Effector memory CD8-positive, alpha-beta T cell (primary cell): ENCODE data around the gene TBC1D12.

Experiments used
- ATAC-seq: fragments of 150-1000 bp; cut with Tn5 transposase; replicated peaks from 2 replicates; pipeline ENCODE4 v1.10.0; 2021; ENCODE audit warnings: mild to moderate bottlenecking, moderate library complexity
- DNase-seq, 3 experiments: peaks; one replicate each; pipeline ENCODE4 v3.0.0; 2021
- H3K27ac Mint-ChIP-seq, 2 donors: one replicate each; pipeline ENCODE4 v1.8.0; 2022; ENCODE audit warnings: mild to moderate bottlenecking in 2 of 2, mixed read lengths in 2 of 2, moderate library complexity in 2 of 2
- H3K27me3 Mint-ChIP-seq, 2 donors: one replicate each; pipeline ENCODE4 v1.8.0; 2022; ENCODE audit warnings: mixed read lengths in 2 of 2
- H3K36me3 Mint-ChIP-seq: one replicate; pipeline ENCODE4 v1.8.0; 2022; ENCODE audit warnings: mild to moderate bottlenecking, moderate library complexity, mixed read lengths; ENCODE audit not compliant: insufficient read depth
- H3K4me1 Mint-ChIP-seq, 2 donors: one replicate each; pipeline ENCODE4 v1.8.0; 2022; ENCODE audit warnings: low read depth in 2 of 2, mixed read lengths in 2 of 2
- H3K4me3 Mint-ChIP-seq, 2 donors: one replicate each; pipeline ENCODE4 v1.8.0; 2022; ENCODE audit warnings: mild to moderate bottlenecking in 2 of 2, mixed read lengths in 2 of 2, moderate library complexity in 2 of 2
- H3K9me3 Mint-ChIP-seq, 2 donors: one replicate each; pipeline ENCODE4 v1.8.0; 2022; ENCODE audit warnings: mixed read lengths in 2 of 2

The TBC1D12 gene

DNA sequence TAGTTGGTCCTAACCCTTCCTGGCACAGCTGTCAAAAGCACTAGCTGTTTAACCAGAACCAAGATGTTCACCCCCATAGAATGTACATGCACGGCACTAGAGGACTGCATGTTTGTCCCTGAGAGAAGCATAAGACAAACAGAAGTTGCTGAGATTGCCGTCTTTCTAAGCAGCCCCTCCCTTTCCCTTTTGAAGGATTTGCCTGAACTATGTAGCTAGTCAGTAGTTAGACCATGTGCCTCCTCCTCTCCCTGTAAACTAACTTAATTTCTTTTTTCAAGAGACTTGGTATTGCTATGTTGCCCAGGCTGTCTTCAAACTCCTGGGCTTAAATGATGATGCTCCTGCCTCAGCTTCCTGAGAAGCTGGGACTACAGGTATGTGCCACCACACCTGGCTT, 40.7 kb downstream of the TBC1D12 start:
- Mint-ChIP-seq H3K36me3 (no peaks in the 10 kb centered on the region), H3K9me3 (no peaks in the 10 kb centered on the region), H3K27ac (no peak overlapping the region), H3K27me3 (peaks cover 11 to 22% of the 10 kb centered on the region in 2 donors), H3K4me3 (no peak overlapping the region), H3K4me1 (no peaks in the 10 kb centered on the region)
- ATAC-seq (no peak), DNase-seq (no peak)

DNA sequence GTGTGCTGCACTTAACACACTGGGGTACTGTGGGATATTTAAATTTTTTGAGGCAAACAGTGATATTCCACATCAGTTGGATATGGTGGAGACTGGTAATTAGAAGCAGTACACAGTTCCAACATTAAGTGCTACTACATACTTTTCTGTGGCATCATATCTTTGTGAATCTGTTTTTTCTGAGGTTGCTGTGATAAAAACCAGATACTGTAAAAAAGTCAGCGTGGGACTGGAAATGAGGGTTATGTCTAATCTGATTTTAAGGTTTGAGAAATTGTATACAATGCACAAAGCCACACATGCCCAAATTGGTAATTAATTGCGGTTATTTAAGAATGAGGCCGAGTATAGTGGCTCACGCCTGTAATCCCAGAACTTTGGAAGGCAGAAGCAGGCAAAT, 41.2 kb downstream of the TBC1D12 start:
- no peaks in the 10 kb centered on the region for H3K36me3 Mint-ChIP-seq
- H3K9me3 Mint-ChIP-seq = no peaks in the 10 kb centered on the region
- no peak overlapping the region for H3K27ac Mint-ChIP-seq
- DNase-seq (no peak), ATAC-seq (no peak)
- H3K4me1 Mint-ChIP-seq = no peaks in the 10 kb centered on the region
- no peak overlapping the region for H3K4me3 Mint-ChIP-seq
- H3K27me3 Mint-ChIP-seq = peaks cover 11 to 22% of the 10 kb centered on the region in 2 donors

DNA sequence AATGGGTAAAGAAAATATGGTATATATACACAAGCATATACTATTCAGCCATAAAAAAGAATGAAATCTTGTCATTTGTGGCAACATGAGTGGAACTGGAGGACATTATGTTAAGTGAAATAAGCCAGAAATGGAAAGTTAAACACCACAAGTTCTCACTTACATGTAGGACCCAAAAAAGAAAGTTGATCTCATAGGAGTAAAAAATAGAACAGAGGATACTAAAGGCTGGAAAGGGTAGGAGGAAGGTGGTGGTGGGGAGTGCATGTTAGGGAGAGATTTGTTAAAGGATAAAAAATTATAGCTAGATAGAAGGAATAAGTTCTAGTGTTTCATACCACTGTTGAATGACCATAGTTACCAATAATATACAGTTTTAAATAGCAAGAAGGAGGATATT, 48.4 kb downstream of the TBC1D12 start:
- DNase-seq (no peak), ATAC-seq (no peak)
- H3K4me3 Mint-ChIP-seq = no peak overlapping the region
- no peaks in the 10 kb centered on the region for H3K36me3 Mint-ChIP-seq
- H3K27me3 Mint-ChIP-seq = no peaks in the 10 kb centered on the region
- no peaks in the 10 kb centered on the region for H3K4me1 Mint-ChIP-seq
- H3K27ac Mint-ChIP-seq = no peak overlapping the region
- no peaks in the 10 kb centered on the region for H3K9me3 Mint-ChIP-seq

DNA sequence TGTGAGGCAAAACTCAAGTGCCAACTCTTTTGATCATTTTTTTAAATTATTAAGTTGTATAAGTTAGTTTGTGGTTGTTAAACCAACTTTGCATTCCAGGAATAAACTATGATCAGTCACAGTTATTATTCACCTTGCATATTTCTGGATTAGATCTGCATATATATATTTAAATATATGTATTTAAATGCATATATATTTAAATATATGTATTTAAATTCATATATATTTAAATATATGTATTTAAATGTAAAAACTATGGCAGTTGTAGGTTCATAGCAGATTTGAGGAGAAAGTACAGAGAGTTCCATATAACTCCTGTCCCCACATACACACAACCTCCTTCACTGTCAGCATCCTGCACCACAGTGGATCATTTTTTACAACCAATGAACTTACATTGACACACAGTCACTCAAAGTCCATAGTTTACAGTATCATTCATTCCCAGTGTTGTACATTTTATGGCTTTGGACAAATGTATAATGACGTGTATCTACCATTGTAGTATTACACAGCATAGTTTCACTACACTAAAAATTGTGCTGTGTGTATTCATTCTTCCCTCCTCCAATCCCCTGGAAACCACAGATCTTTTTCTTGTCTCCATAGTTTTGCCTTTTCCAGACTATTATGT, 49.7 kb downstream of the TBC1D12 start:
- Mint-ChIP-seq H3K27ac (no peak overlapping the region), H3K4me1 (no peaks in the 10 kb centered on the region), H3K27me3 (no peaks in the 10 kb centered on the region), H3K36me3 (no peaks in the 10 kb centered on the region), H3K4me3 (no peak overlapping the region), H3K9me3 (peaks cover 0 to 2% of the 10 kb centered on the region in 2 donors)
- ATAC-seq (no peak), DNase-seq (no peak)

DNA sequence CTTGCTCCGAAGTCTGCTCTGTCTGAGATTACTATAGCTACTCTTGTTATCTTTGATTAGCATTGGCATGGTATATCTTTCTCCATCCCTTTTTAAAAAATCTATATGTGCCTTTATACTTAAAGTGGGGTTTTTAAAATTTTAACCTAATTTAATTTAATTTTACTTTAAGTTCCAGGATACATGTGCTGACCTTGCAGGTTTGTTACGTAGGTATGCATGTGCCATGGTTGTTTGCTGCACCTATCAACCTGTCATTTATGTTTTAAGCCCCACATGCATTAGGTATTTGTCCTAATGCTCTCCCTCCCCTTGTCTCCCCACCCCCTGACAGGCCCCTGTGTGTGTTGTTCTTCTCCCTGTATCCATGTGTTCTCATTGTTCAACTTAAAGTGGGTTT, 54.6 kb downstream of the TBC1D12 start:
- no peak for DNase-seq
- H3K36me3 Mint-ChIP-seq = peaks cover 3% of the 10 kb centered on the region
- H3K4me1 Mint-ChIP-seq = no peaks in the 10 kb centered on the region
- no peak for ATAC-seq
- peaks cover 8 to 16% of the 10 kb centered on the region in 2 donors for H3K27me3 Mint-ChIP-seq
- peaks cover 0 to 4% of the 10 kb centered on the region in 2 donors for H3K9me3 Mint-ChIP-seq
- H3K4me3 Mint-ChIP-seq = no peak overlapping the region
- no peak overlapping the region for H3K27ac Mint-ChIP-seq

DNA sequence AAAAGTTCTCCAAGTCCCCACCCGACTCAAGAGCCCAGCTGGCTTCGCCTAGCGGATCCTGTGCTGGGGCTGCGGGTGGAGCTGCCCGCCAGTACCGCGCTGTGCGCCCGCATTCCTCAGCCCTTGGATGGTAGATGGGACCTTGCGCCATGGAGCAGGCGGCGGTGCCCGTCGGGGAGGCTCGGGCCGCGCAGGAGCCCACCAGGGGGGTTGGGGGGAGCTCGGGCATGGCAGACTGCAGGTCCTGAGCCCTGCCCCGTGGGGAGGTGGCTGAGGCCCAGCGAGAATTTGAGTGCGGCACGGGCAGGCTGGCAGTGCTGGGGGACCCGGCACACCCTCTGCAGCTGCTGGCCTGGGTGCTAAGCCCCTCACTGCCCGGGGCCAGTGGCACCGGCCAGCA, 57.0 kb downstream of the TBC1D12 start:
- H3K4me1 Mint-ChIP-seq = no peaks in the 10 kb centered on the region
- H3K4me3 Mint-ChIP-seq = no peak overlapping the region
- peaks cover 3% of the 10 kb centered on the region for H3K36me3 Mint-ChIP-seq
- peaks cover 0 to 4% of the 10 kb centered on the region in 2 donors for H3K9me3 Mint-ChIP-seq
- DNase-seq (no peak), ATAC-seq (no peak)
- peaks cover 8 to 16% of the 10 kb centered on the region in 2 donors for H3K27me3 Mint-ChIP-seq
- H3K27ac Mint-ChIP-seq = no peak overlapping the region

DNA sequence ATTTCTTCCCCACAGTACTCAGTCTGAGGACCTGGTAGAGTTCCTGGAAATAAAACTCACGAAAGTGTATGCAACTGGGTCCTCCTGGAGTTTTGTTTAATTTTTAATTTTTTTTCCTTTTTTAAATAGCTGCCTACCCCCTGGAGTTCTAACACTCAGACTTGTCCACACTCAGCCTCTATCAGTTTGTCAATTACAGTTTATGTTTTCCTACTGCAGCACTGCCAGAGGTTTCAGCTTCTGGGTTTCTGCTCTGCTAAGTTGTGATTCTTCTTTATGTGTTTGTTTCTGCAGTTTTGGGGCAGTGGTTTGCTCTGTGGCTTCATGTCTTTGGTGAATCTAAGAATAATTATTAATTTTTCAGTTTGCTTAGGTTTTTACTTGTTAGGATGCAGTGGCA, 59.2 kb downstream of the TBC1D12 start:
- H3K4me1 Mint-ChIP-seq = no peaks in the 10 kb centered on the region
- H3K9me3 Mint-ChIP-seq = peaks cover 0 to 3% of the 10 kb centered on the region in 2 donors
- H3K4me3 Mint-ChIP-seq = no peak overlapping the region
- peaks cover 8 to 16% of the 10 kb centered on the region in 2 donors for H3K27me3 Mint-ChIP-seq
- ATAC-seq = no peak
- H3K36me3 Mint-ChIP-seq = peaks cover 3% of the 10 kb centered on the region
- DNase-seq = no peak
- no peak overlapping the region for H3K27ac Mint-ChIP-seq

DNA sequence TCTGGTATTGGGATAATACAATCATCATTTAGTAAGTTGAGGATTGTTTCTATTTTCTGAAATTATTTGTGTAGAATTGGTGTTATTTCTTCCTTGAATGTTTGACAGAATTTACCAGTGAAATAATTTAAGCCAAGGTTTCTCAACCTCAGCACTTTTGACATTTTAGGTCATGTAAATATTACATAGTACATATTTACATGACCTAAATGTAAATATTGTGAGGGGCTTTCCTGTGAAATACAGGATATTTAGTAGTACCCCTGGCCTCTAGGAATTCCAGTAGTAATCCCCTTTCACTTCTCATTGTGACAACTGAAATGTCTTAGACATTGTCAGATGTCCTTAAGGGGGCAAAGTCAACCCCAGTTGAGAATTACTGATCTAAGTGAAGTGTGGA, 59.8 kb downstream of the TBC1D12 start:
- DNase-seq = no peak
- Mint-ChIP-seq H3K4me1 (no peaks in the 10 kb centered on the region), H3K9me3 (peaks cover 0 to 2% of the 10 kb centered on the region in 2 donors), H3K27me3 (peaks cover 8 to 16% of the 10 kb centered on the region in 2 donors), H3K27ac (no peak overlapping the region), H3K4me3 (no peak overlapping the region), H3K36me3 (peaks cover 3% of the 10 kb centered on the region)
- no peak for ATAC-seq

DNA sequence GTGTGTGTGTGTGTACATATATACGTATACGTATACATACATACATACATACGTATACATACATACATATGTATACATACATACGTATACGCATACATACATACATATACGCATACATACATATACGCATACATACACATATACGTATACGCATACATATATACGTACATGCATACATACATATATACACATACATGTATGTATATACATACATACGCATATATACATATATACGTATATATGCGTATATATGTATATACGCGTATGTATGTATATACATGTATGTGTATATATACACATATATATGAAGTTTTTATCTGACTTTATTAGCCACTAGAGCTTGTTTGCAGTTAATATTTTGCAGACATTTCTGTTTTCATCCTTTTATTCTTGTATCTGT, 63.3 kb downstream of the TBC1D12 start:
- H3K27ac Mint-ChIP-seq = no peak overlapping the region

DNA sequence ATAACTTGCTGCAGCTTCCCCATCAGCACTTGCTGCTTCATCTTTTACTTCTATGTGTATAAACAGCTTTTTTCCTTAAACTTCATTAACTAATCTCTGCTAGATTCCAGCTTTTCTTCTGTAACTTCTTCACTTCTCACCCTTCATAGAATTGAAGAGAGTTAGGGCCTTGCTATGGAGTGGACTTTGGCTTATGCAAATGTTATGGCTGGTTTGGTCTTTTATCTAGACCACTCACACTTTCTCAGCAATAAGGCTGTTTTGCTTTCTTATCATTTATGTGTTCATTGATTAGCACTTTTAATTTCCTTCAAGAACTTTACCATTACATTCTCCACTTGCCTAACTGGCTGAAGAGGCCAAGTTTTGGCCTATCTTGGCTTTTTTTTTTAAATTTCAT, 79.1 kb downstream of the TBC1D12 start:
- Mint-ChIP-seq H3K27ac (no peak overlapping the region), H3K27me3 (peaks cover 7 to 8% of the 10 kb centered on the region in 2 donors), H3K4me3 (no peak overlapping the region), H3K4me1 (no peaks in the 10 kb centered on the region), H3K9me3 (no peaks in the 10 kb centered on the region), H3K36me3 (peaks cover 4% of the 10 kb centered on the region)
- no peak for ATAC-seq
- DNase-seq = no peak

More for the DNA sequence above, 63.3 kb downstream of the TBC1D12 start:
- H3K4me1 Mint-ChIP-seq = no peaks in the 10 kb centered on the region
- H3K27me3 Mint-ChIP-seq = peaks cover 9 to 12% of the 10 kb centered on the region in 2 donors
- H3K36me3 Mint-ChIP-seq = no peaks in the 10 kb centered on the region
- no peak for ATAC-seq
- H3K9me3 Mint-ChIP-seq = no peaks in the 10 kb centered on the region
- DNase-seq = no peak
- H3K4me3 Mint-ChIP-seq = no peak overlapping the region

DNA sequence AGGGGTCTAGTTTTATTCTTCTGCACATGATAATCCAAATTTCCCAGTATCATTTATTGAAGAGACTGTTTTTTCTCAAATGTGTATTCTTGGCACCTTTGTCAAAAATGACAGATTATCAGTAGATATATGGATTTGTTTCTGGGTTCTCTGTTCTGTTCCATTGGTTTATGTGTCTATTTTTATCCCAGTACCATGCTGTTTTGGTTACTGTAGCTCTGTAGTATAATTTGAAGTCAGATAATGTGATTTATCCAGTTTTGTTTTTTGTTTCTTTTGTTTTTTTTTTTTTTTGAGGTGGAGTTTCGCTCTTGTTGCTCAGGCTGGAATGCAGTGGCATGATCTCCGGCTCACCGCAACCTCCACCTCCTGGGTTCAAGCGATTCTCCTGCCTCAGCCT, 81.6 kb downstream of the TBC1D12 start:
- peaks cover 7 to 8% of the 10 kb centered on the region in 2 donors for H3K27me3 Mint-ChIP-seq

DNA sequence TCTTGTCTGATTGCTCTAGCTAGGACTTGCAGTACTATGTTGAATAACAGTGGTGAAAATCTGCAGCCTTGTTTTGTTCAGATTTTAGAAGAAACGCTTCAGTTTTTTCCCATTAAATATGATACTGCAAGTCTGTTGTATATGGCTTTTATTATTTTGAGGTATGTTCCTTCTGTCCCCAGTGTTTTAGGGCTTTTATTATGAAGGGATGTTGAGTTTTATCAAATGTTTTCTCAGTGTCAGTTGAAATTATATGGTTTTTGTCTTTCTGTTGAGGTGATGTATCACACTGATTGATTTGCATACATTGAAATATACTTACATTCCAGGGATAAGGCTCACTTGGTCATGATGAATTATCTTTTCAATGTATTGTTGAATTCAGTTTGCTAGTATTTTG, 82.8 kb downstream of the TBC1D12 start:
- DNase-seq (no peak), ATAC-seq (no peak)
- Mint-ChIP-seq H3K36me3 (peaks cover 4% of the 10 kb centered on the region), H3K4me3 (no peak overlapping the region), H3K27me3 (peaks cover 8 to 14% of the 10 kb centered on the region in 2 donors), H3K4me1 (no peaks in the 10 kb centered on the region), H3K9me3 (no peaks in the 10 kb centered on the region), H3K27ac (no peak overlapping the region)

More for the DNA sequence above, 81.6 kb downstream of the TBC1D12 start:
- Mint-ChIP-seq H3K36me3 (peaks cover 4% of the 10 kb centered on the region), H3K9me3 (no peaks in the 10 kb centered on the region), H3K4me3 (no peak overlapping the region), H3K27ac (no peak overlapping the region), H3K4me1 (no peaks in the 10 kb centered on the region)
- no peak for DNase-seq
- ATAC-seq = no peak

DNA sequence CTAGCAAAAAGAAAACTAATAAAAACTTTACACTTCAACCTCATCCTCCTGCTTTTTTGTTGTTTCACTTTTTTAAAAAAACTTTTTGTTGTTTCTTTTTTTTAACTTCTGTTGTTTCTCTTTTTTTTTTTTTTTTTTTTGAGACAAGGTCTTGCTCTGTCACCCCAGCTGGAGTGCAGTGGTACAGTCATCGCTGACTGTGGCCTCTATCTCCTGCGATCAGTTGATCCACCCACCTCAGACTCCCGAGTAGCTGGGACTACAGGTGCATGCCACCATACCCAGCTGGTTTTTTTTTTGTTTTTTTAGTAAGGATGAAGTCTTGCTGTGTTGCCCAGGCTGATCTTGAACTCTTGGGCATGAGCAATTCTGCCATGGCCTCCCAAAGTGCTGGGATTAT, 85.2 kb downstream of the TBC1D12 start:
- Mint-ChIP-seq H3K9me3 (no peaks in the 10 kb centered on the region), H3K4me3 (no peak overlapping the region), H3K27me3 (peaks cover 8 to 11% of the 10 kb centered on the region in 2 donors), H3K4me1 (no peaks in the 10 kb centered on the region), H3K36me3 (peaks cover 4% of the 10 kb centered on the region), H3K27ac (no peak overlapping the region)
- DNase-seq (no peak), ATAC-seq (no peak)

DNA sequence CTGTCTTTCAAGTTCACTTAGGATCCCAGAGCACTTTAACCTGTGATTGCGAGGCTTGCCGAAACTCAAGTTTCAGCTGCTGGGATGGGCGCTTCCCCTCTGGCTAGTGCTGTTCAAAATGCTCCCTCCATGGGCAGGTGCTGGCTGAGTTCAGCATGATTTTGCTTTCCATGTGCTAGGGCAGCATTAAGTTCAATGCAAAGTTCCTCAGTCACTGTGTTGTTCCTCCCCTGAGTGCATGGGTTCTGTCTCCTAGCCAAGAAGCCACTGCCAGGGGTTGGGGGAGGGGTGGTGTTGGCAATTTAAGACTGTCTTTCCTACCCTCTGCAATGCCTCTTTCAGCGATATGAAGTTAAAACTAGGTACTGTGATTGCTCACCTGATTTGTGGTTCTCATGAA, 86.8 kb downstream of the TBC1D12 start:
- no peak for ATAC-seq
- no peak overlapping the region for H3K27ac Mint-ChIP-seq

More for the DNA sequence above, 86.8 kb downstream of the TBC1D12 start:
- no peak for DNase-seq
- H3K4me3 Mint-ChIP-seq = no peak overlapping the region
- peaks cover 7 to 8% of the 10 kb centered on the region in 2 donors for H3K27me3 Mint-ChIP-seq
- H3K9me3 Mint-ChIP-seq = no peaks in the 10 kb centered on the region
- peaks cover 4% of the 10 kb centered on the region for H3K36me3 Mint-ChIP-seq
- H3K4me1 Mint-ChIP-seq = no peaks in the 10 kb centered on the region
